HT1080 (cell line): ENCODE data around the gene DEK. TPM values are rescaled to one million over a fixed set of nuclear protein-coding genes. Genes with fewer than 3 reads are reported as not detected.
"Not testable (repeated sequence)": the region's sequence is repeated elsewhere in the genome, so short reads cannot be mapped to it uniquely, and the experiment has no call there.

Experiments used
- DNase-seq: peaks from one replicate; pipeline ENCODE4 v3.0.0-alpha.2; 2015; ENCODE audit warnings: low read depth
- total RNA-seq: library from RNA; depleted of rRNA; stranded (reverse); fragments of >200 nt; shearing (Covaris generic); gene quantifications from 2 replicates; pipeline ENCODE4 v1.2.3, GENCODE V29; 2014

The DEK gene
- total RNA-seq, 1 experiment from 2014 or later = 195 TPM

GRCh38 chr6:18241208-18242038 is 22.9 kb downstream of the DEK start:
- peak; percentile 44 for DNase-seq

GRCh38 chr6:18240230-18240629 is 24.1 kb downstream of the DEK start:
- DNase-seq = no peak

DNA sequence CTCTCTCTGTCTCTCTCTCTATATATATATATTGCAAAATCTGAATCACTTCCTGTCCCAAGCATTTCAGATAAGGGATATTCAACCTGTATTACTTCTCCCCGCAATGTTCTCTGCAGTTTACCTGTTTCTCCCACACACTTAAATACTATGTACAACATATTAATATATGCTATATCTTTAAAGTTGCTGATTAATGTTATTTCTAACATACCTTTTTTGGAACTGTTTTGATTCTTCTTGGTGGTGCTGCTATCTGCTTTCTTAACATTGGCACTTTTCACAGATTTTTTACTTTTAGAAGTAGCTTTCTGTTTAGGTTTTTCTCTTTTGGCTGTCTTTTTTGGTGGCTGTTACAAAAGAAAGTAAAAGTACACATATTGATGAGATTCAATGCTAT is 27.2 kb downstream of the DEK start:
- DNase-seq = no peak

DNA sequence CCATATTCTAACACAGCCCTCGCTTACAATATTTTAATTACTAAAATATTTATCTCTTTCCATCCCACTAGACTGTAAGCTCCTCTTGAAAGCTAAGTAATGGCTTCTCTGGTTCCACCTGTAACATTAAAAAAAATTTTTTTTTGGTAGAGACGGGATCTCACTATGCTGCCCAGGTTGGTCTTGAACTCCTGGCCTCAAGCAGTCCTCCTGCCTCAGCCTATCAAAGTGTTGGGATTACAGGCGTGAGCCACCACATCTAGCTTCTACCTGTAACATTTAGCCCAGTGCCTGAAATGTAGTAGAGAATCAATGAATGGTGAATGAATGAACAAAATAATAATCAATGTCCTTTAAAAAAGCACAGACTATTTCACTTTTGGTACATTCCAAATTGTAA is 28.8 kb downstream of the DEK start:
- no peak for DNase-seq

DNA sequence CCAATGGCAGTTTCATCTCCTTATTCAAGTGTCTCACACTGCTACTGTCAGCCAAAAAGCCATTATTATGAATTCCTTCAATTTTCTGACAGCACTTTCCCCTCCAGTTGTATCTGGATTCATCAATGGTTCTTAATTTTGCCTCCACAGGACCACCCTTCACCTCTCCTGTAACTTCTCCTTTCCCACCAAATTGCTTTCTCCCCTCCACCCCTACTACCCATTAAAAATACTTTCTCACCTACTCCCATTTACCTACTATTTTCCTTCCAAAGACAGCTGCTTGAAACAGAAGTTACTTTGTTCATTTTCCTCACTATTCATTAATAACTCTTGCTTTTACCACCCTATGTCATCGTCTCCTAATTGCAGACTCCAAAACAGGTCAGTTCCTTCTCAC is 29.8 kb downstream of the DEK start:
- no peak for DNase-seq

GRCh38 chr6:18233770-18234169 is 30.6 kb downstream of the DEK start:
- DNase-seq = not testable (repeated sequence)

DNA sequence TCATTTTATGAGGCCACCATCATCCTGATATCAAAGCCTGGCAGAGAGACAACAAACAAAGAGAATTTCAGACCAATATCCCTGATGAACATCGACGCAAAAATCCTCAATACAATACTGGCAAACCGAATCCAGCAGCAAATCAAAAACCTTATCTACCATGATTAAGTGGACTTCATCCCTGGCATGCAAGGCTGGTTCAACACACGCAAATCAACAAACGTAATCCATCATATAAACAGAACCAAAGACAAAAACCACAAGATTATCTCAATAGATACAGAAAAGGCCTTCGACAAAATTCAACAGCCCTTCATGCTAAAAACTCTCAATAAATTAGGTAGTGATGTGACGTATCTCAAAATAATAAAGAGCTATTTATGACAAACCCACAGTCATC is 32.5 kb downstream of the DEK start:
- not testable (repeated sequence) for DNase-seq

GRCh38 chr6:18228590-18228989 is 35.7 kb downstream of the DEK start:
- DNase-seq = not testable (repeated sequence)

GRCh38 chr6:18227166-18227565 is 37.2 kb downstream of the DEK start:
- DNase-seq = not testable (repeated sequence)

DNA sequence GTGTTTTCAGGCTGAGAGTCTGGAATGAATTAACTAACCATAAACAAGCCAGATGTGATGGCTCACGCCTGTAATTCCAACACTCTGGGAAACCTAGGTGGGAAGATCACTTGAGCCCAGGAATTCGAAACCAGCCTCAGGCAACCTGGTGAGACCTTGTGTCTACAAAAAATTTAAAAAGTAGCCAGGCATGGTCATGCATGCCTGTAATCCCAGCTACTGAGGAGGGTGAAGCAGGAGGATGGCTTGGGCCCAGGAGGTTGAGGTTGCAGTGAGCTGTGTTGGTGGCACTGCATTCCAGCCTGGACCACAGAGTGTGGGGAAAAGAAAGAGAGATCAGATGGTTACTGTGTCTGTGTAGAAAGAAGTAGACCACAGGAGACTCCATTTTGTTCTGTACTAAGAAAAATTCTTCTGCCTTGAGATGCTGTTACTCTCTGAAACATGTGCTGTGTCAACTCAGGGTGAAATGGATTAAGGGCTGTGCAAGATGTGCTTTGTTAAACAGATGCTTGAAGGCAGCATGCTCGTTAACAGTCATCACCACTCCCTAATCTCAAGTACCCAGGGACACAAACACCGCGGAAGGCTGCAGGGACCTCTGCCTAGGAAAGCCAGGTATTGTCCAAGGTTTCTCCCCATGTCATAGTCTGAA is 37.8 kb downstream of the DEK start:
- not testable (repeated sequence) for DNase-seq

GRCh38 chr6:18221288-18221615 is 43.1 kb downstream of the DEK start:
- no peak for DNase-seq

GRCh38 chr6:18219591-18219990 is 44.7 kb downstream of the DEK start:
- no peak for DNase-seq

DNA sequence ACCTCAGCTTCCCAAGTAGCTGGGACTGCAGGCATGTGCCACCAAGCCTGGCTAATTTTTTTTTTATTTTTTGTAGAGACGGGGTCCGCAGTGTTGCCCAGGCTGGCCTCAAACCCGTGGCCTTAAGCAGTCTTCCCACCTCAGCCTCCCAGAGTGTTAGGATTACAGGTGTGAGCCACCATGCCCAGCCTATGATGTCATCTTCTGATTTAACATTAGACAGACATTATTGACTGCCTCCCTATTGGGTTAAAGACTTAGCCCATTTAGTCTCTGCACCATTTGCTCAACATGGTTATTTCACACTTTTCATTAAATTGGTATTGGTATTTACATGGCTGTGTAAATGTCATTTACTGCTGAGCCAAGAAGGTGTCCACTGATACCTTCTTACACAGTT is 46.1 kb downstream of the DEK start:
- no peak for DNase-seq

DNA sequence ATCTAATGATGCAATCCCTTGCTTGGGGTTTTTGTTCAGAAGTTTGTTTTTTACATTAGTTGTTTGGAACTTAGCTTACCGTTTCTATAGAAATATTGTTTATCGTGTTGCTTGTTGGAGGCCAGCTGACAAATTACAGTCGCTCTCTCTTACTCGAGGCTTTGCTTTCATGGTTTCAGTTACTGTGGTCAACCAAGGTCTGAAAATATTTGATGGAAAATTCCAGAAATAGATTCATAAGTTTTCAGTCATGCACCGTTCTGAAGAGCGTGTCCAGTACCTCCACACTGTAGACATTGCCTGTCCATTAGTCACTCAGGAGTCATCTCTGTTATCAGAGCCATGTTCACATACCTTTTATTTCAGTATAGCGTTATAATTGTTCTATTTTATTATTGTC is 47.9 kb downstream of the DEK start:
- DNase-seq = peak; percentile 55

DNA sequence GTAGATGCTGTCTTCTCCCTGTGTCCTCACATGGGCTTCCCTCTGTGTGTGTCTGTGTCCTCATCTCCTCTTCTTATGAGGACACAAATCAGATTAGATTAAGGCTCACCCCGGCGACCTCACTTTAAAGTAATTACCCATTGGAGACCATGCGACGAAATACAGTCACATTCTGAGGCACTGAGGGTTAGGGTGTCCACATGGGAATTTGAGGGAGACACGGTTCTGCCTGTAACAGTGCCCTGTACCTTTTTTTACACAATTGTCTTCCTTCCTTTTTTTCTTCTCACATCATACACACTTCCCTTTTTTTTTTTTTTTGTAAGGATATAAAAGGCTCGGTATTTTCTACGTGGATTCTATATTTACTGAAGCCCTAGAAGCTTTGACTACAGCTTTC is 48.9 kb downstream of the DEK start:
- no peak for DNase-seq

DNA sequence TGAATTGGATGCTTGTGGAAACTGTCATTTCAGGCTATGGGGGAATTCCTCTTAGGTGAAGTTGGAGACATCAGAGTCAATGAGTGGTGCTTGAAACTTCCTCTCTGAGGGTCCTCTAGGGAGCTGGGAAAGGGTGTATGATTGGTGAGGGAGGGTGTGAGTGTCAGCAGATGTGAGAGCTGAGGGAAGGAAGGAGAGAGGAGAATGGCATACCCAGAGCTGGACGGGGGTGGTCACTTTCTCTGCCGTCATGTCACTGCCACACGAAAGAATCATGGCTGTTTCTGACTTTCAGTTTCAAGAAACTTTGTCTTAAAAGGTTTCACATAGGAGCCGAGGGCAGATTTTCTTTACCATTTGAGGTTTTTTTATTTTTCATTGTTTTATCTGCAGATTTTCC is 50.3 kb downstream of the DEK start:
- no peak for DNase-seq

DNA sequence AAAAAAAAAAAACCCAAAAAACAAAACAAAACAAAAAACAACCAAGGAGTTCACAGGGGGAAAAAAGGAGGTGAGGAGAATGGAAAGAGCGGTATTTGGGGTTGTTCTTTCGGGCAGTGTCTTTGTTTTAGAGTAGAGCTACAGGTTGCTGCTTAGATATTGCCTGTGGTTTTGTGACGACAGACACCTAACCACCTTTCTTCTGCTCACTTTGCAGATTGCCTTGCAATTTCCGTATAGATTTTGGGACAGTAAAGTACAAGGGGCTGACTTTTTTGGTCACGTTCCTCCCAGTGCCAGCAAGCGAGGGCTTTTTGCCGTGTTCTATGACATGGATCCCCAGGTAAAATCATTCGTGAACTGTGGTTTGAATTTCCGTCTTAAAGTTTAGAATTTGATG is 50.9 kb downstream of the DEK start:
- no peak for DNase-seq

DNA sequence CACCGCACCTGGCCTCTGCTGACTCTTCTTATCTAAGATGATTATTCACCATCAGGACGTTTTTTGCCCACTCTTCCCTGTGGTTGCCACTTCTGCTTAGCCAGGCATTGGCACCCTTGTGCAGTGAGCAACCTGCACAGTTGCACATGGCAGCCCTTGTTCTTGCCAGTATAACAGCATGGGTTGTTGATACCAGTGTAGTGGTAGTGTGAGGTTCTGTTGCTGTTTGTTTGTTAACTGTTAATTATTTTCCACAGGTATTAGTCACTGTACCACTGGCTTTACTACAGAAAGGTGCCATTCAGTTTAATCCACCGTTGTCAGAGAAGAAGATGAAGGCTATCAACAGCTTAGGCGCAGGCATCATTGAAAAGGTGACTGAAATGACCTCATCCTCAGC is 52.1 kb downstream of the DEK start:
- no peak for DNase-seq

GRCh38 chr6:18211338-18211737 is 53.0 kb downstream of the DEK start:
- DNase-seq = no peak

GRCh38 chr6:18210707-18211106 is 53.6 kb downstream of the DEK start:
- no peak for DNase-seq

GRCh38 chr6:18209539-18210197 is 54.7 kb downstream of the DEK start:
- DNase-seq = no peak

DNA sequence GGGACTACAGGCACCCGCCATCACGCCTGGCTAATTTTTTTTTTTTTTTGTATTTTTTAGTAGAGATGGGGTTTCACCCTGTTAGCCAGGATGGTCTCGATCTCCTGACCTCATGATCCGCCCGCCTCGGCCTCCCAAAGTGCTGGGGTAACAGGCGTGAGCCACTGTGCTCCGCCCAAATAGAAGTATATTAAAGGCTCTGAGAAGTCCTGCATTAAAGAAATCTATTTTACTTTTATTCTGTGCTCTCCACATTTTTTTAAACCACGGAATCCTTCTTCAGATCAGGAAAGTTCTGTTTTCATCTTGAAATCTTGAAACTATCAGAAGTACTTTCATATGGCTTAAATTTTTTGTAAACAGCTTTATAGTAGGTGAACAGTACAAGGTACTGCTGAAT is 55.6 kb downstream of the DEK start:
- not testable (repeated sequence) for DNase-seq

DNA sequence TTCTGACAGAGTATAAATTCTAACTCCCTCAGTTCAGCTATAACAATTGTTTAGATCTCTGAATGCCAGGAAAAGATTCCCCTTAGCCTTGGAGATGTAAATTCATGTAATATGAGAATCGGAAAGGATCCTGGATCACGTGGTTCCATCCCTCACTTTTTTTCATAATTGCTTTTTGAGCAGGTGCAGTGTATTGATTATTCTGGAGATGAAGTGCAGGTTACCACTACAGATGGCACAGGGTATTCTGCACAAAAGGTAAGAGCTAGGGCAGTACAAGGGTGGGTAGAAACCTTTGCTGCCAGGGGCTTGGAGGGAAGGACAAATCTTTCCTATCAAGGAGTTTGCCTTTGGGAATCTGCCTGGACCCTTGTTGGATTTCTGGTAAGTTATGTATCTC is 56.4 kb downstream of the DEK start:
- DNase-seq = no peak
